ACC112 (cell line): ENCODE data around the gene ADCY7.
A peak's percentile ranks its signal among the peaks of the same experiment; 100 is the strongest.

Source experiments
- H2AFZ ChIP-seq: fragments of 200-600 bp; sonication (generic); one replicate; pipeline ENCODE4 v1.6.0; 2017; ENCODE audit warnings: antibody characterized with exemption, low read length; ENCODE audit not compliant: unreplicated experiment
- H3K27ac ChIP-seq: fragments of 200-600 bp; sonication (generic); 2 replicates; pipeline ENCODE4 v1.5.1; 2014; ENCODE audit warnings: low read depth, mild to moderate bottlenecking, antibody characterized with exemption, low read length, moderate library complexity
- H3K27me3 ChIP-seq: fragments of 200-600 bp; sonication (generic); 2 replicates; pipeline ENCODE4 v1.6.1; 2014; ENCODE audit warnings: mild to moderate bottlenecking, antibody characterized with exemption, low read length, moderate library complexity, mixed read lengths; ENCODE audit not compliant: insufficient read depth
- H3K36me3 ChIP-seq: fragments of 200-600 bp; sonication (generic); 2 replicates; pipeline ENCODE4 v1.6.1; 2016; ENCODE audit warnings: mild to moderate bottlenecking, antibody characterized with exemption, low read length, moderate library complexity, mixed read lengths; ENCODE audit not compliant: insufficient read depth
- H3K4me1 ChIP-seq: fragments of 200-600 bp; sonication (generic); one replicate; pipeline ENCODE4 v1.6.1; 2016; ENCODE audit warnings: low read length, mixed read lengths; ENCODE audit not compliant: insufficient read depth, unreplicated experiment, control insufficient read depth
- H3K4me3 ChIP-seq: fragments of 200-600 bp; sonication (generic); 2 replicates; pipeline ENCODE4 v1.5.1; 2014; ENCODE audit warnings: mild to moderate bottlenecking, low read depth, low read length
- H3K79me2 ChIP-seq: fragments of 200-600 bp; sonication (generic); one replicate; pipeline ENCODE4 v1.6.0; 2016; ENCODE audit warnings: low read length; ENCODE audit not compliant: control insufficient read depth, unreplicated experiment, insufficient read depth

ADCY7 gene

GRCh38 chr16:50260206-50261159 lies 5.9 kb upstream of the ADCY7 start:
- H3K27ac ChIP-seq: no peak overlapping the region
- H3K27me3 ChIP-seq: no peaks in the 10 kb centered on the region
- H3K4me1 ChIP-seq: peaks cover 22% of the 10 kb centered on the region

GRCh38 chr16:50261160-50261706 lies 5.1 kb upstream of the ADCY7 start:
- H3K4me3 ChIP-seq: no peak overlapping the region

More at GRCh38 chr16:50260206-50261159, 5.9 kb upstream of the ADCY7 start:
- Histone ChIP-seq H3K79me2 (no peaks in the 10 kb centered on the region), H2AFZ (no peak overlapping the region), H3K36me3 (no peaks in the 10 kb centered on the region), H3K4me3 (no peak overlapping the region)

GRCh38 chr16:50261707-50262235 lies 4.6 kb upstream of the ADCY7 start:
- H3K36me3 ChIP-seq: no peaks in the 10 kb centered on the region
- no peaks in the 10 kb centered on the region for H3K27me3 ChIP-seq
- no peak overlapping the region for H3K4me3 ChIP-seq
- no peak overlapping the region for H2AFZ ChIP-seq
- peaks cover 29% of the 10 kb centered on the region for H3K4me1 ChIP-seq
- H3K27ac ChIP-seq: no peak overlapping the region
- H3K79me2 ChIP-seq: peaks cover 4% of the 10 kb centered on the region

More at GRCh38 chr16:50261160-50261706, 5.1 kb upstream of the ADCY7 start:
- Histone ChIP-seq H2AFZ (no peak overlapping the region), H3K27me3 (no peaks in the 10 kb centered on the region), H3K4me1 (peaks cover 29% of the 10 kb centered on the region), H3K36me3 (no peaks in the 10 kb centered on the region), H3K79me2 (no peaks in the 10 kb centered on the region), H3K27ac (no peak overlapping the region)

GRCh38 chr16:50263060-50263909 lies 3.1 kb upstream of the ADCY7 start:
- no peaks in the 10 kb centered on the region for H3K27me3 ChIP-seq
- no peak overlapping the region for H3K27ac ChIP-seq

GRCh38 chr16:50263940-50264929 lies 2.1 kb upstream of the ADCY7 start:
- peak overlapping the region; percentile 22; the same call in 1 of the 2 replicates for H3K27ac ChIP-seq
- H3K4me1 ChIP-seq: peaks cover 31% of the 10 kb centered on the region
- no peak overlapping the region for H2AFZ ChIP-seq
- peaks cover 26% of the 10 kb centered on the region for H3K79me2 ChIP-seq
- H3K4me3 ChIP-seq: no peak overlapping the region
- no peaks in the 10 kb centered on the region for H3K27me3 ChIP-seq
- no peaks in the 10 kb centered on the region for H3K36me3 ChIP-seq

More at GRCh38 chr16:50263060-50263909, 3.1 kb upstream of the ADCY7 start:
- Histone ChIP-seq H2AFZ (no peak overlapping the region), H3K79me2 (peaks cover 19% of the 10 kb centered on the region), H3K4me3 (no peak overlapping the region), H3K36me3 (no peaks in the 10 kb centered on the region), H3K4me1 (peaks cover 38% of the 10 kb centered on the region)

GRCh38 chr16:50265260-50265659 lies 1.1 kb upstream of the ADCY7 start:
- peaks cover 23% of the 10 kb centered on the region for H3K4me1 ChIP-seq
- peaks cover 32% of the 10 kb centered on the region for H3K79me2 ChIP-seq
- H3K36me3 ChIP-seq: no peaks in the 10 kb centered on the region
- no peak overlapping the region for H3K4me3 ChIP-seq
- no peak overlapping the region for H3K27ac ChIP-seq
- no peaks in the 10 kb centered on the region for H3K27me3 ChIP-seq
- H2AFZ ChIP-seq: no peak overlapping the region

GRCh38 chr16:50265716-50266336 lies 525 bp upstream of the ADCY7 start:
- Histone ChIP-seq H3K4me1 (peaks cover 23% of the 10 kb centered on the region), H3K36me3 (no peaks in the 10 kb centered on the region), H3K27me3 (no peaks in the 10 kb centered on the region), H3K4me3 (peak overlapping the region; percentile 79), H3K27ac (peak overlapping the region; percentile 41), H2AFZ (peak overlapping the region; percentile 64), H3K79me2 (peaks cover 35% of the 10 kb centered on the region)

- Histone ChIP-seq H3K79me2 (peaks cover 40% of the 10 kb centered on the region), H3K4me3 (peak overlapping the region; percentile 79), H3K36me3 (no peaks in the 10 kb centered on the region), H2AFZ (no peak overlapping the region), H3K27ac (peak overlapping the region; percentile 20; the same call in 1 of the 2 replicates), H3K4me1 (peaks cover 23% of the 10 kb centered on the region), H3K27me3 (no peaks in the 10 kb centered on the region)
These were observed 840 bp downstream of the ADCY7 start for GRCh38 chr16:50267151-50267631.

GRCh38 chr16:50267651-50268050 lies 1.3 kb downstream of the ADCY7 start:
- peaks cover 23% of the 10 kb centered on the region for H3K4me1 ChIP-seq
- no peaks in the 10 kb centered on the region for H3K27me3 ChIP-seq
- H3K36me3 ChIP-seq: no peaks in the 10 kb centered on the region
- H3K27ac ChIP-seq: no peak overlapping the region
- peak overlapping the region; percentile 79 for H3K4me3 ChIP-seq
- peaks cover 45% of the 10 kb centered on the region for H3K79me2 ChIP-seq
- H2AFZ ChIP-seq: no peak overlapping the region
